NT2/D1 (cell line): ENCODE results near the gene GRK2.
A peak's percentile ranks its signal among the peaks of the same experiment; 100 is the strongest.

Source experiments
- YY1 ChIP-seq: IDR thresholded peaks from 2 replicates; pipeline ENCODE4 v1.6.1; 2011; ENCODE audit not compliant: insufficient read length, insufficient read depth
- ZNF274 ChIP-seq: IDR thresholded peaks from 2 replicates; pipeline ENCODE4 v1.6.1; 2011; ENCODE audit warnings: mild to moderate bottlenecking, low read depth, low read length

DNA sequence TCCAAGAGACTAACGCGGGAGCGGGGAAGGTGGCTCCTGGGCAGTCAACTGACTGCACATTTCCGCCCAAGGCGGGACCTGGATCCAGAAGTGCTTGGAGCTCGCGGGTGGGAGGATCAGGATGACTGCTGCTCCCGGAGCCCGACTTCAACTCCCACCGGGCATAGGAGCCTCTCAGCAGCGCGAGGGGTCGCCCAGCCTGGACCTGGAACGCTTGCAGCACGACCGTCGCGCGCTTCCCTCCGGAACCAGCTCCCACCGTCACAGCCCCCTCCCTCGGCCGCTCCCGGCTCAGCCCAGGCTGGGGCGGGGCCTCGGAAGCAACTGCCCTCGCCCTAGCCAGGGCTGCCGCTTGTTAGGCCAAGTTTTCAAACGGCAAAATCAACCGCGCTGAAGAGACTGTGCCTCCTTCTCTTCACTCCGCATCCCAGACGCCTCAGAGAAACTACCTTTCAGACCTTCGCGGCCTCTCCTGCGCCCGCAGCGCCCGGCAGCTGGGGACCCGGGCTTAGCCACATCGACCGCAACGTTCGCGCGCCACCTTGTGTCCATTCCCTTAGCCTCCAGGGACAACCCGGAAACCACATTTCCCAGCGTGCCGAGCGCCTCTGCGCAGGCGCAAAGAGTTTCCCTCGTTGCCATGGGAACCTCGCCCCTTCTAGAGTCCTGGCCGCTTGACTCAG is 51.1 kb downstream of the GRK2 start:
- TF ChIP-seq YY1 (peak; percentile 23), ZNF274 (no peak)
